Jurkat, Clone E6-1 (cell line): ENCODE data around the gene PDPR.
"Not testable (repeated sequence)": the region's sequence is repeated elsewhere in the genome, so short reads cannot be mapped to it uniquely, and the experiment has no call there.

Source experiments
- DNase-seq: peaks from one replicate; pipeline ENCODE4 v3.0.0-alpha.2; 2011; ENCODE audit warnings: low read depth, low spot score
- H3K4me3 ChIP-seq: 2 replicates; pipeline ENCODE4 v1.5.1; 2011; ENCODE audit warnings: mild to moderate bottlenecking, low read length, control low read depth, moderate library complexity

Gene PDPR

GRCh38 chr16:70158261-70158939 lies 44.3 kb downstream of the PDPR start:
- DNase-seq: no peak
- H3K4me3 ChIP-seq: no peak overlapping the region

GRCh38 chr16:70159355-70160348 lies 45.5 kb downstream of the PDPR start:
- no peak overlapping the region for H3K4me3 ChIP-seq
- DNase-seq: no peak

- no peak for DNase-seq
- H3K4me3 ChIP-seq: no peak overlapping the region
Observed at GRCh38 chr16:70160388-70160787, 46.3 kb downstream of the PDPR start.

GRCh38 chr16:70160821-70161220 lies 46.7 kb downstream of the PDPR start:
- DNase-seq: no peak
- no peak overlapping the region for H3K4me3 ChIP-seq

GRCh38 chr16:70161350-70161749 lies 47.2 kb downstream of the PDPR start:
- no peak for DNase-seq
- H3K4me3 ChIP-seq: no peak overlapping the region

- no peak for DNase-seq
Observed at GRCh38 chr16:70162041-70162451, 47.9 kb downstream of the PDPR start.

GRCh38 chr16:70163596-70163995 lies 49.5 kb downstream of the PDPR start:
- no peak overlapping the region for H3K4me3 ChIP-seq
- DNase-seq: no peak

More at GRCh38 chr16:70162041-70162451, 47.9 kb downstream of the PDPR start:
- H3K4me3 ChIP-seq: no peak overlapping the region

GRCh38 chr16:70166688-70167087 lies 52.6 kb downstream of the PDPR start:
- not testable (repeated sequence) for DNase-seq

GRCh38 chr16:70173212-70173837 lies 59.2 kb downstream of the PDPR start, which contains the start of gene CLEC18C:
CLEC18C (plus strand) TSS chr16:70173787; CDS start chr16:70174279, 492 bp downstream.
- not testable (repeated sequence) for H3K4me3 ChIP-seq, DNase-seq

More at GRCh38 chr16:70166688-70167087, 52.6 kb downstream of the PDPR start:
- H3K4me3 ChIP-seq: not testable (repeated sequence)

GRCh38 chr16:70173916-70174315 lies 59.8 kb downstream of the PDPR start:
- not testable (repeated sequence) for DNase-seq, H3K4me3 ChIP-seq

- DNase-seq, H3K4me3 ChIP-seq: not testable (repeated sequence)
Observed at GRCh38 chr16:70174387-70174932, 60.3 kb downstream of the PDPR start.

GRCh38 chr16:70187858-70188607 lies 73.9 kb downstream of the PDPR start:
- not testable (repeated sequence) for H3K4me3 ChIP-seq, DNase-seq

- H3K4me3 ChIP-seq, DNase-seq: not testable (repeated sequence)
Observed at GRCh38 chr16:70188608-70188915, 74.4 kb downstream of the PDPR start.

- H3K4me3 ChIP-seq, DNase-seq: not testable (repeated sequence)
Observed at GRCh38 chr16:70190574-70190973, 76.4 kb downstream of the PDPR start.

- H3K4me3 ChIP-seq, DNase-seq: not testable (repeated sequence)
Observed at GRCh38 chr16:70196683-70197300, 82.7 kb downstream of the PDPR start.

- H3K4me3 ChIP-seq, DNase-seq: not testable (repeated sequence)
Observed at GRCh38 chr16:70197611-70198010, 83.5 kb downstream of the PDPR start.

GRCh38 chr16:70198230-70198629 lies 84.1 kb downstream of the PDPR start:
- DNase-seq, H3K4me3 ChIP-seq: not testable (repeated sequence)

- not testable (repeated sequence) for H3K4me3 ChIP-seq, DNase-seq
Observed at GRCh38 chr16:70198666-70199065, 84.5 kb downstream of the PDPR start.
